H1 (cell line): ENCODE data around the gene TTC8. TPM values are rescaled to one million over a fixed set of nuclear protein-coding genes. Genes with fewer than 3 reads are reported as not detected.

Experiments
- CTCF ChIA-PET: fragments of 300-600 bp; sonication (Branson Sonifier 250); formaldehyde crosslinking; loops from one replicate; lab custom pipeline; 2021; ENCODE audit not compliant: partially characterized antibody; lab: Charles Lee
- POLR2A ChIA-PET: fragments of 300-600 bp; sonication (Branson Sonifier 250); formaldehyde crosslinking; loops from one replicate; lab custom pipeline; 2021; ENCODE audit warnings: inconsistent platforms; ENCODE audit not compliant: partially characterized antibody; lab: Charles Lee
- DNase-seq, 2 experiments: peaks; one replicate each; pipeline versions ENCODE4 v3.0.0 to v3.0.0-alpha.2; 2010 to 2022; ENCODE audit warnings: low spot score in 2 of 2, low read depth in 1 of 2, mixed read lengths in 1 of 2
- FAIRE-seq: peaks from 2 replicates; lab custom pipeline; 2011; peaks lifted over from hg19 to GRCh38; lab: Jason Lieb, UNC
- H2AFZ ChIP-seq: 2 replicates; pipeline ENCODE4 v1.8.1; 2012; ENCODE audit warnings: low read length, inconsistent platforms
- H2AK5ac ChIP-seq: 2 replicates; pipeline ENCODE4 v1.6.1; 2013; ENCODE audit warnings: low read depth, low read length
- H2BK120ac ChIP-seq: replicated peaks from 2 replicates; pipeline ENCODE3; 2013; ENCODE audit warnings: low read depth, low read length, inconsistent platforms
- H2BK12ac ChIP-seq: 2 replicates; pipeline ENCODE4 v1.6.1; 2013; ENCODE audit warnings: low read depth, low read length
- H2BK15ac ChIP-seq: 2 replicates; pipeline ENCODE4 v1.6.1; 2013; ENCODE audit warnings: low read length
- H2BK20ac ChIP-seq: 2 replicates; pipeline ENCODE4 v1.6.1; 2013; ENCODE audit warnings: low read length
- H2BK5ac ChIP-seq: 2 replicates; pipeline ENCODE4 v1.6.1; 2013; ENCODE audit warnings: low read depth, low read length
- H3K14ac ChIP-seq: 2 replicates; pipeline ENCODE4 v1.6.1; 2013; ENCODE audit warnings: inconsistent platforms; ENCODE audit not compliant: insufficient read length
- H3K18ac ChIP-seq: 2 replicates; pipeline ENCODE4 v1.6.1; 2013; ENCODE audit warnings: low read length; ENCODE audit errors: extremely low read depth
- H3K23ac ChIP-seq: 2 replicates; pipeline ENCODE4 v1.6.1; 2013; ENCODE audit warnings: inconsistent platforms; ENCODE audit not compliant: insufficient read length
- H3K23me2 ChIP-seq: 2 replicates; pipeline ENCODE4 v1.6.1; 2013; ENCODE audit warnings: low read depth, low read length
- H3K27ac ChIP-seq: 2 replicates; pipeline ENCODE4 v1.6.1; 2011; ENCODE audit warnings: low read depth, low read length, inconsistent platforms
- H3K27me3 ChIP-seq, 4 experiments: replicated peaks in 1 of 4; 1 replicate in 1 of 4; 2 replicates in 3 of 4; pipeline versions ENCODE4 v1.6.1 to v1.8.1; 2011 to 2013; ENCODE audit warnings: low read length in 3 of 4, mild to moderate bottlenecking in 3 of 4, inconsistent platforms in 2 of 4, mixed read lengths in 2 of 4, moderate library complexity in 1 of 4; ENCODE audit not compliant: control insufficient read depth in 3 of 4, insufficient read depth in 3 of 4; ENCODE audit errors: extremely low read depth in 1 of 4
- H3K36me3 ChIP-seq, 4 experiments: 2 replicates each; pipeline versions ENCODE4 v1.6.1 to v1.8.1; 2011 to 2013; ENCODE audit warnings: mild to moderate bottlenecking in 4 of 4, low read length in 3 of 4, moderate library complexity in 2 of 4, control low read depth in 1 of 4, inconsistent platforms in 1 of 4; ENCODE audit not compliant: insufficient read depth in 4 of 4, control insufficient read depth in 2 of 4
- H3K4ac ChIP-seq: replicated peaks from 2 replicates; pipeline ENCODE3; 2013; ENCODE audit warnings: low read length, low read depth, mixed read lengths, inconsistent platforms; ENCODE audit not compliant: insufficient read length
- H3K4me1 ChIP-seq, 4 experiments: replicated peaks in 1 of 4; 1 replicate in 1 of 4; 2 replicates in 3 of 4; pipeline versions ENCODE4 v1.6.1 to v1.8.1; 2011 to 2013; ENCODE audit warnings: low read length in 3 of 4, inconsistent platforms in 2 of 4, mixed read lengths in 1 of 4; ENCODE audit not compliant: insufficient read depth in 4 of 4, control insufficient read depth in 3 of 4
- H3K4me2 ChIP-seq, 2 experiments: 2 replicates each; pipeline versions ENCODE4 v1.6.1 to v1.8.1; 2011 to 2013; ENCODE audit warnings: low read depth in 2 of 2, low read length in 2 of 2, control low read depth in 1 of 2, inconsistent platforms in 1 of 2, mild to moderate bottlenecking in 1 of 2; ENCODE audit not compliant: insufficient read depth in 1 of 2
- H3K4me3 ChIP-seq, 4 experiments: fragments of 200-600, 300-600 bp in 1 of 4; sonication (generic), shearing (Covaris generic), sonication (Bioruptor Twin) in 1 of 4; 2 replicates each; pipeline versions ENCODE4 v1.5.1 to v1.8.1; 2011 to 2016; ENCODE audit warnings: low read length in 4 of 4, low read depth in 3 of 4, control low read depth in 2 of 4, inconsistent platforms in 2 of 4, mild to moderate bottlenecking in 2 of 4, mixed read lengths in 1 of 4, moderate library complexity in 1 of 4; ENCODE audit not compliant: insufficient read depth in 2 of 4; ENCODE audit errors: extremely low read depth in 1 of 4
- H3K56ac ChIP-seq: replicated peaks from 2 replicates; pipeline ENCODE3; 2013; ENCODE audit warnings: low read depth, mild to moderate bottlenecking, mixed read lengths, low read length, inconsistent platforms; ENCODE audit not compliant: insufficient read length
- H3K79me1 ChIP-seq: 2 replicates; pipeline ENCODE4 v1.6.1; 2013; ENCODE audit warnings: low read depth, low read length, control low read depth
- H3K79me2 ChIP-seq, 2 experiments: 2 replicates each; pipeline versions ENCODE4 v1.6.1 to v1.8.1; 2012 to 2013; ENCODE audit warnings: low read length in 2 of 2, mild to moderate bottlenecking in 2 of 2, inconsistent platforms in 1 of 2; ENCODE audit not compliant: insufficient read depth in 2 of 2, control insufficient read depth in 1 of 2
- H3K9ac ChIP-seq, 4 experiments: replicated peaks in 1 of 4; 1 replicate in 1 of 4; 2 replicates in 3 of 4; pipeline versions ENCODE4 v1.6.1 to v1.8.1; 2011 to 2013; ENCODE audit warnings: low read depth in 3 of 4, low read length in 3 of 4, control low read depth in 2 of 4, mild to moderate bottlenecking in 2 of 4, moderate library complexity in 2 of 4, inconsistent platforms in 1 of 4; ENCODE audit errors: extremely low read depth in 1 of 4
- H3K9me3 ChIP-seq, 2 experiments: 2 replicates each; pipeline versions ENCODE4 v1.6.1 to v1.8.1; 2012 to 2013; ENCODE audit warnings: mild to moderate bottlenecking in 2 of 2, moderate library complexity in 2 of 2, control low read depth in 1 of 2, inconsistent platforms in 1 of 2, low read depth in 1 of 2, low read length in 1 of 2, mixed read lengths in 1 of 2; ENCODE audit not compliant: insufficient read depth in 2 of 2
- H4K20me1 ChIP-seq, 2 experiments: replicated peaks in 1 of 2; 2 replicates each; pipeline versions ENCODE3 to v1.8.1; 2011 to 2013; ENCODE audit warnings: inconsistent platforms in 2 of 2, low read length in 2 of 2, mild to moderate bottlenecking in 1 of 2; ENCODE audit not compliant: insufficient read depth in 2 of 2, control insufficient read depth in 1 of 2
- H4K5ac ChIP-seq: 2 replicates; pipeline ENCODE4 v1.6.1; 2013; ENCODE audit warnings: low read length, low read depth, mixed read lengths, inconsistent platforms; ENCODE audit not compliant: insufficient read length
- H4K8ac ChIP-seq: 2 replicates; pipeline ENCODE4 v1.8.0; 2013; ENCODE audit warnings: mild to moderate bottlenecking, moderate library complexity, low read length, inconsistent platforms; ENCODE audit not compliant: insufficient read depth; ENCODE audit errors: extremely low read depth
- H4K91ac ChIP-seq: replicated peaks from 2 replicates; pipeline ENCODE3; 2013; ENCODE audit warnings: low read length, mixed read lengths, inconsistent platforms; ENCODE audit not compliant: insufficient read length
- ASH2L ChIP-seq: fragments of 200-600, 300-600 bp; sonication (generic); IDR thresholded peaks from one replicate; pipeline ENCODE4 v1.7.1; 2017; ENCODE audit warnings: low read length
- CREB1 ChIP-seq: IDR thresholded peaks from 2 replicates; pipeline ENCODE4 v1.6.1; 2012; ENCODE audit warnings: inconsistent platforms
- CTBP2 ChIP-seq: IDR thresholded peaks from 2 replicates; pipeline ENCODE4 v1.7.0; 2011; ENCODE audit warnings: borderline replicate concordance, mild to moderate bottlenecking, moderate library complexity, mixed read lengths, low read length; ENCODE audit not compliant: insufficient read depth, insufficient read length
- NRF1 ChIP-seq: IDR thresholded peaks from 2 replicates; pipeline ENCODE4 v1.6.1; 2011; ENCODE audit warnings: mild to moderate bottlenecking, low read depth, low read length, improper control_type of control experiment
- RFX5 ChIP-seq: IDR thresholded peaks from 2 replicates; pipeline ENCODE4 v1.6.1; 2011; ENCODE audit warnings: low read depth, low read length, improper control_type of control experiment, borderline replicate concordance
- SAP30 ChIP-seq: fragments of 300-600 bp; sonication (generic); IDR thresholded peaks from 2 replicates; pipeline ENCODE4 v1.7.1; 2012; ENCODE audit warnings: low read length, moderate library complexity, mild to moderate bottlenecking, inconsistent platforms; ENCODE audit not compliant: insufficient read depth, insufficient replicate concordance
- TCF12 ChIP-seq: IDR thresholded peaks from 2 replicates; pipeline ENCODE4 v1.6.1; 2011; ENCODE audit warnings: low read depth, mild to moderate bottlenecking, low read length
- TEAD4 ChIP-seq: IDR thresholded peaks from 2 replicates; pipeline ENCODE4 v1.6.1; 2012; ENCODE audit warnings: low read depth, low read length, inconsistent platforms, mixed read lengths
- ZNF274 ChIP-seq: IDR thresholded peaks from 2 replicates; pipeline ENCODE4 v1.7.0; 2012; ENCODE audit warnings: low read length, borderline replicate concordance; ENCODE audit errors: extremely low read depth
- WGBS, 2 experiments: shearing (Covaris generic) in 1 of 2; methylation state at CpG; one replicate each; pipeline versions ENCODE4 v1.1.6 to v1.1.7; 2013 to 2015; ENCODE audit warnings: low lambda C conversion rate in 2 of 2, mixed read lengths in 2 of 2, inconsistent platforms in 1 of 2, low coverage in 1 of 2, missing lambda C conversion rate in 1 of 2; ENCODE audit not compliant: insufficient replicate concordance in 2 of 2, insufficient coverage in 1 of 2, insufficient read length in 1 of 2; ENCODE audit errors: extremely low coverage in 1 of 2, missing lambda C conversion rate in 1 of 2; 5-methylcytosine and 5-hydroxymethylcytosine counted together
- polyA plus RNA-seq, 7 experiments: library from polyadenylated mRNA; depleted of rRNA in 3 of 7; stranded (reverse) in 5 of 7; unstranded in 2 of 7; fragments of >200 nt in 5 of 7; fragments of 200-250 nt in 2 of 7; gene quantifications; 1 replicate in 5 of 7; 2 replicates in 1 of 7; 4 replicates in 1 of 7; pipeline versions ENCODE4 v1.2.1 to v1.2.3, GENCODE V29; 2011 to 2013; ENCODE audit warnings: missing spikeins in 2 of 7, mixed read lengths in 2 of 7
- total RNA-seq: library from RNA; stranded (reverse); fragmentation: NEBNext Ultra II Directional; extraction: Animal tissue kit (Norgen Biotek cat#: 25700); gene quantifications from 2 replicates; pipeline ENCODE4 v1.2.1, GENCODE V29; 2021

The TTC8 gene
- total and polyA plus RNA-seq, 2 of the 8 experiments (the other 6 are each of a cell fraction or from before 2014, with no cell fraction given) = 13.1 to 13.5 TPM

GRCh38 chr14:88840926-88841325, 16.5 kb downstream of the TTC8 start:
- Histone ChIP-seq H3K4ac (no peak overlapping the region), H2BK5ac (no peak overlapping the region), H3K9me3 (no peaks in the 10 kb centered on the region), H3K9ac (no peak overlapping the region), H3K27me3 (no peaks in the 10 kb centered on the region), H3K79me2 (no peaks in the 10 kb centered on the region), H2BK15ac (no peak overlapping the region), H4K20me1 (no peaks in the 10 kb centered on the region), H4K8ac (no peak overlapping the region), H3K27ac (no peak overlapping the region), H3K4me1 (no peaks in the 10 kb centered on the region), H2BK12ac (no peak overlapping the region), H3K56ac (no peak overlapping the region), H3K36me3 (no peaks in the 10 kb centered on the region), H4K91ac (no peak overlapping the region), H2BK120ac (no peak overlapping the region), H4K5ac (no peak overlapping the region), H3K14ac (no peak overlapping the region), H3K23ac (no peak overlapping the region), H2AFZ (no peak overlapping the region), H3K79me1 (no peaks in the 10 kb centered on the region), H3K23me2 (no peaks in the 10 kb centered on the region; the same call in 1 of the 2 replicates), H2AK5ac (no peak overlapping the region), H3K18ac (no peak overlapping the region), H2BK20ac (no peak overlapping the region), H3K4me3 (no peak overlapping the region), H3K4me2 (no peak overlapping the region)
- CTCF ChIA-PET = no interaction called here
- 82% methylated on average over 5 of the region's 5 CpGs; no CpG with 5 or more reads in 1 of the 2 experiments for WGBS, 2 experiments
- FAIRE-seq (no peak), DNase-seq (no peak)
- POLR2A ChIA-PET = no interaction called here
- TF ChIP-seq ZNF274 (no peak), SAP30 (no peak), NRF1 (no peak), CREB1 (no peak), RFX5 (no peak), TEAD4 (no peak), ASH2L (no peak), TCF12 (no peak), CTBP2 (no peak)
